ENCODE measurements around the gene KCNF1.

The KCNF1 gene

GRCh38 chr2:10880586-10881321 is 31.0 kb upstream of the KCNF1 start:
- no peak for DNase-seq

GRCh38 chr2:10882568-10882967 is 29.2 kb upstream of the KCNF1 start:
- no peak for DNase-seq

- no peak for DNase-seq
Observed at GRCh38 chr2:10883066-10883465, 28.7 kb upstream of the KCNF1 start.

- DNase-seq, result no peak
Observed at GRCh38 chr2:10883801-10884478, 27.8 kb upstream of the KCNF1 start.

- DNase-seq, result no peak
Observed at GRCh38 chr2:10884574-10884975, 27.2 kb upstream of the KCNF1 start.

GRCh38 chr2:10885094-10885860 is 26.5 kb upstream of the KCNF1 start:
- no peak for DNase-seq

GRCh38 chr2:10887476-10887875 is 24.3 kb upstream of the KCNF1 start:
- DNase-seq, result no peak

GRCh38 chr2:10889651-10890215 is 22.0 kb upstream of the KCNF1 start:
- DNase-seq, result no peak

GRCh38 chr2:10890706-10891270 is 20.9 kb upstream of the KCNF1 start:
- no peak for DNase-seq

- DNase-seq, result no peak
Observed at GRCh38 chr2:10891390-10891789, 20.3 kb upstream of the KCNF1 start.

- DNase-seq, result no peak
Observed at GRCh38 chr2:10891848-10892247, 19.9 kb upstream of the KCNF1 start.

- DNase-seq, result no peak
Observed at GRCh38 chr2:10892316-10892715, 19.4 kb upstream of the KCNF1 start.

- DNase-seq, result no peak
Observed at GRCh38 chr2:10892796-10893350, 18.9 kb upstream of the KCNF1 start.

- no peak for DNase-seq
Observed at GRCh38 chr2:10894264-10894935, 17.3 kb upstream of the KCNF1 start.

- DNase-seq, result no peak
Observed at GRCh38 chr2:10895231-10895630, 16.5 kb upstream of the KCNF1 start.

- DNase-seq, result no peak
Observed at GRCh38 chr2:10897956-10898355, 13.8 kb upstream of the KCNF1 start.

- no peak for DNase-seq
Observed at GRCh38 chr2:10900216-10901109, 11.3 kb upstream of the KCNF1 start.

- DNase-seq, result no peak
Observed at GRCh38 chr2:10901160-10901939, 10.4 kb upstream of the KCNF1 start.

GRCh38 chr2:10903861-10904210 is 7.9 kb upstream of the KCNF1 start:
- no peak for DNase-seq

GRCh38 chr2:10904455-10904854 is 7.3 kb upstream of the KCNF1 start:
- DNase-seq, result no peak

All from bone marrow (tissue), 2 donors.